ENCODE data around the gene TCF21. TPM values are rescaled to one million over a fixed set of nuclear protein-coding genes. Genes with fewer than 3 reads are reported as not detected.

Gene TCF21
- total and polyA plus RNA-seq, 2 of the 4 experiments (the other 2 are of a cell fraction), result 6.6 to 10.0 TPM

- peak overlapping the region; percentile 87 for H2AK5ac ChIP-seq (ENCODE audit: low read depth, low read length)
- peaks cover 49% of the 10 kb centered on the region for H3K36me3 ChIP-seq (ENCODE audit: control insufficient read depth, insufficient read depth, low read length)
- no peak overlapping the region for H2AFZ ChIP-seq (replicated peaks; ENCODE audit: low read length, poor library complexity)
- H2AK9ac ChIP-seq (replicated peaks; ENCODE audit: low read depth, low read length, poor library complexity), result no peak overlapping the region
- H2BK120ac ChIP-seq (ENCODE audit: low read depth, low read length), result peak overlapping the region; percentile 32; the same call in 1 of the 2 replicates
- peak overlapping the region; percentile 10 for H2BK5ac ChIP-seq (ENCODE audit: low read depth, low read length, poor library complexity, severe bottlenecking)
- 0 out of 2 replicates have a peak overlapping the region, but pooled peaks have one; percentile 7 for H2BK20ac ChIP-seq (ENCODE audit: low read depth, low read length)
- peak overlapping the region; percentile 17 to 36; a peak in 2 of 4 replicates for H4K8ac ChIP-seq (ENCODE audit: low read depth in 2 of 2, low read length in 2 of 2)
- no peaks in the 10 kb centered on the region for H3K27me3 ChIP-seq (ENCODE audit: control insufficient read depth, insufficient read depth, low read length)
- H3K23ac ChIP-seq (ENCODE audit: low read depth, low read length), result peak overlapping the region; percentile 70; the same call in 1 of the 2 replicates
- H3K79me1 ChIP-seq (ENCODE audit: low read depth in 1 of 2, low read length in 2 of 2), result peaks cover 14 to 49% of the 10 kb centered on the region in 2 experiments
- in situ Hi-C loops (cut with MboI; ENCODE audit: low sequenced_read_pairs), result loop anchor here (25.0 kb wide), 1 partner anchor 282 kb away; no protein-coding TSS in a partner anchor
- dilution Hi-C loops (cut with HindIII; ENCODE audit: low sequenced_read_pairs, unreplicated experiment), result loop anchor here (25.0 kb wide), 1 partner anchor 307 kb away; no protein-coding TSS in a partner anchor
- intact Hi-C loops (cut with micrococcal nuclease), result loop anchor here (10.0 kb wide), 1 partner anchor 130 kb away; no protein-coding TSS in a partner anchor
- no peak overlapping the region for H3K4me3 ChIP-seq (ENCODE audit: insufficient read depth, low read depth, low read length)
- peak overlapping the region; percentile 27; the same call in 1 of the 2 replicates for H3K14ac ChIP-seq (replicated peaks; ENCODE audit: low read depth, low read length)
- H3K56ac ChIP-seq (ENCODE audit: extremely low read depth, insufficient read depth, low read length), result no peak overlapping the region
- H3K9ac ChIP-seq (ENCODE audit: low read depth, low read length), result 0 out of 2 replicates have a peak overlapping the region, but pooled peaks have one; percentile 0
- TF ChIP-seq, protein P1, sequence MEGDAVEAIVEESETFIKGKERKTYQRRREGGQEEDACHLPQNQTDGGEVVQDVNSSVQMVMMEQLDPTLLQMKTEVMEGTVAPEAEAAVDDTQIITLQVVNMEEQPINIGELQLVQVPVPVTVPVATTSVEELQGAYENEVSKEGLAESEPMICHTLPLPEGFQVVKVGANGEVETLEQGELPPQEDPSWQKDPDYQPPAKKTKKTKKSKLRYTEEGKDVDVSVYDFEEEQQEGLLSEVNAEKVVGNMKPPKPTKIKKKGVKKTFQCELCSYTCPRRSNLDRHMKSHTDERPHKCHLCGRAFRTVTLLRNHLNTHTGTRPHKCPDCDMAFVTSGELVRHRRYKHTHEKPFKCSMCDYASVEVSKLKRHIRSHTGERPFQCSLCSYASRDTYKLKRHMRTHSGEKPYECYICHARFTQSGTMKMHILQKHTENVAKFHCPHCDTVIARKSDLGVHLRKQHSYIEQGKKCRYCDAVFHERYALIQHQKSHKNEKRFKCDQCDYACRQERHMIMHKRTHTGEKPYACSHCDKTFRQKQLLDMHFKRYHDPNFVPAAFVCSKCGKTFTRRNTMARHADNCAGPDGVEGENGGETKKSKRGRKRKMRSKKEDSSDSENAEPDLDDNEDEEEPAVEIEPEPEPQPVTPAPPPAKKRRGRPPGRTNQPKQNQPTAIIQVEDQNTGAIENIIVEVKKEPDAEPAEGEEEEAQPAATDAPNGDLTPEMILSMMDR (conservative IDR thresholded peaks at IDR 0.05; ENCODE audit: low read depth, low read length), result no peak
- TF ChIP-seq FOS (IDR thresholded peaks at IDR 0.05; ENCODE audit: low read depth, low read length) (no peak), RFX5 (IDR thresholded peaks at IDR 0.05; ENCODE audit: low read depth, low read length) (no peak), NFE2L2 (IDR thresholded peaks at IDR 0.05; ENCODE audit: low read depth, low read length) (no peak), RAD21 (IDR thresholded peaks at IDR 0.05; ENCODE audit: low read length) (no peak), SMC3 (IDR thresholded peaks at IDR 0.05; ENCODE audit: low read depth, low read length) (no peak), MAFK (IDR thresholded peaks at IDR 0.05; ENCODE audit: low read depth, low read length) (no peak), POLR2A (IDR thresholded peaks at IDR 0.05; ENCODE audit: low read depth, low read length) (no peak)
- TF ChIP-seq, protein P2, sequence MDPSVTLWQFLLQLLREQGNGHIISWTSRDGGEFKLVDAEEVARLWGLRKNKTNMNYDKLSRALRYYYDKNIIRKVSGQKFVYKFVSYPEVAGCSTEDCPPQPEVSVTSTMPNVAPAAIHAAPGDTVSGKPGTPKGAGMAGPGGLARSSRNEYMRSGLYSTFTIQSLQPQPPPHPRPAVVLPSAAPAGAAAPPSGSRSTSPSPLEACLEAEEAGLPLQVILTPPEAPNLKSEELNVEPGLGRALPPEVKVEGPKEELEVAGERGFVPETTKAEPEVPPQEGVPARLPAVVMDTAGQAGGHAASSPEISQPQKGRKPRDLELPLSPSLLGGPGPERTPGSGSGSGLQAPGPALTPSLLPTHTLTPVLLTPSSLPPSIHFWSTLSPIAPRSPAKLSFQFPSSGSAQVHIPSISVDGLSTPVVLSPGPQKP (IDR thresholded peaks at IDR 0.05; ENCODE audit: borderline replicate concordance, low read depth, low read length), result no peak
- ATAC-seq (ENCODE audit: low read depth), result no peak
- CTCF ChIA-PET, result no interaction called here
- no TSS peak for BruUV-seq (replicated peaks)
- H4K5ac ChIP-seq (ENCODE audit: low read depth, low read length), result peak overlapping the region; percentile 21; the same call in 1 of the 2 replicates
- WGBS, 2 experiments (ENCODE audit: extremely low coverage in 2 of 2, insufficient read length in 1 of 2), result no CpG with 5 or more reads among the region's 2 CpGs
- H3K4me1 ChIP-seq (ENCODE audit: control insufficient read depth, insufficient read depth, low read length), result peaks cover 13% of the 10 kb centered on the region
- peaks cover 36% of the 10 kb centered on the region for H4K20me1 ChIP-seq (ENCODE audit: insufficient read depth, low read length)
- H3K9me3 ChIP-seq (ENCODE audit: control insufficient read depth, insufficient read depth, low read length), result no peaks in the 10 kb centered on the region
- POLR2A ChIA-PET (ENCODE audit: unreplicated experiment), result interaction anchor here (0.9 kb wide), 1 partner anchor 325 kb away, joined by 3 read pairs; no protein-coding TSS in a partner anchor
- H3K4ac ChIP-seq (ENCODE audit: low read depth, low read length), result peak overlapping the region; percentile 46; the same call in 1 of the 2 replicates
- H3K4me2 ChIP-seq (ENCODE audit: low read depth, low read length), result peak overlapping the region; percentile 2; the same call in 1 of the 2 replicates
- peaks cover 9% of the 10 kb centered on the region; the same call in 1 of the 2 replicates for H3K9me1 ChIP-seq (ENCODE audit: insufficient read depth, low read length)
- no peak for DNase-seq
- H2BK15ac ChIP-seq (ENCODE audit: low read depth, low read length), result peak overlapping the region; percentile 15; the same call in 1 of the 3 replicates
- peak overlapping the region; percentile 24; the same call in 1 of the 2 replicates for H4K91ac ChIP-seq (ENCODE audit: insufficient read depth, low read depth, low read length)
- H3K27ac ChIP-seq (ENCODE audit: insufficient read depth, low read length), result peak overlapping the region; percentile 38; the same call in 1 of the 2 replicates
- H3K18ac ChIP-seq (ENCODE audit: low read depth, low read length), result peak overlapping the region; percentile 12; the same call in 1 of the 2 replicates
Measured at GRCh38 chr6:133894369-133894768, 5.5 kb downstream of the TCF21 start.

All from IMR-90 (cell line).